GM12878 (cell line): ENCODE measurements around the gene BCCIP. TPM values are rescaled to one million over a fixed set of nuclear protein-coding genes. Genes with fewer than 3 reads are reported as not detected.

Experiments
- ATAC-seq: fragments of 200-7000 bp; cut with Tn5 transposase; 3 replicates; pipeline ENCODE4 v1.9.1; 2020; ENCODE audit warnings: mild to moderate bottlenecking, moderate library complexity
- Bru-seq: library from RNA; stranded (reverse); fragments of 400-500 nt; gene quantifications from one replicate; lab custom pipeline; 2021; lab: Mats Ljungman, UMichigan
- BruChase-seq, 2 experiments: library from RNA; stranded (reverse); fragments of 400-500 nt; gene quantifications; one replicate each; lab custom pipeline; 2021; lab: Mats Ljungman, UMichigan
- BruUV-seq: library from RNA; stranded (reverse); fragments of 400-500 nt; replicated peaks from 2 replicates; lab custom pipeline; 2021; lab: Mats Ljungman, UMichigan
- CTCF ChIA-PET: fragments of 300-600 bp; sonication (Branson Sonifier 250); formaldehyde crosslinking; extraction: SDS; loops from one replicate; lab custom pipeline; 2021; ENCODE audit warnings: inconsistent platforms; lab: Yijun Ruan, JAX
- POLR2A ChIA-PET: fragments of 350-600 bp; formaldehyde crosslinking; extraction: SDS; loops from one replicate; lab custom pipeline; 2021; ENCODE audit warnings: inconsistent platforms; lab: Charles Lee
- RAD21 ChIA-PET: fragments of 300-600 bp; sonication (Branson Sonifier 250); formaldehyde crosslinking; loops from one replicate; lab custom pipeline; 2023; ENCODE audit warnings: antibody characterized with exemption; ENCODE audit not compliant: unreplicated experiment; lab: Charles Lee
- SMC1A ChIA-PET: fragments of 300-600 bp; sonication (Branson Sonifier 250); formaldehyde crosslinking; loops from one replicate; lab custom pipeline; 2023; ENCODE audit not compliant: unreplicated experiment, uncharacterized antibody; lab: Charles Lee
- DNase-seq: peaks from one replicate; pipeline ENCODE4 v3.0.0-alpha.2; 2011; ENCODE audit warnings: low read depth, low spot score
- FAIRE-seq: peaks from 3 replicates; lab custom pipeline; 2011; peaks lifted over from hg19 to GRCh38; lab: Jason Lieb, UNC
- H2AFZ ChIP-seq: 2 replicates; pipeline ENCODE4 v1.6.0; 2011; ENCODE audit warnings: low read depth, low read length, control low read depth; ENCODE audit not compliant: control insufficient read depth
- H3K27ac ChIP-seq: 2 replicates; pipeline ENCODE4 v1.5.1; 2011; ENCODE audit warnings: control low read depth; ENCODE audit not compliant: control insufficient read depth, insufficient read depth
- H3K27me3 ChIP-seq, 2 experiments: replicated peaks in 1 of 2; 2 replicates each; pipeline versions ENCODE4 v1.6.0 to v1.6.1; 2011; ENCODE audit warnings: low read length in 1 of 2; ENCODE audit not compliant: control insufficient read depth in 2 of 2, insufficient read depth in 2 of 2
- H3K36me3 ChIP-seq, 2 experiments: 2 replicates each; pipeline ENCODE4 v1.5.1; 2011; ENCODE audit warnings: low read length in 1 of 2; ENCODE audit not compliant: control insufficient read depth in 2 of 2, insufficient read depth in 2 of 2
- H3K4me1 ChIP-seq: 2 replicates; pipeline ENCODE4 v1.6.1; 2011; ENCODE audit warnings: mild to moderate bottlenecking, low read length, moderate library complexity, mixed read lengths; ENCODE audit not compliant: control insufficient read depth, insufficient read depth
- H3K4me2 ChIP-seq: 2 replicates; pipeline ENCODE4 v1.6.0; 2011; ENCODE audit warnings: control low read depth; ENCODE audit not compliant: control insufficient read depth, insufficient read depth
- H3K4me3 ChIP-seq: fragments of 200-600 bp; sonication (generic); 2 replicates; pipeline ENCODE4 v1.5.1; 2016
- H3K79me2 ChIP-seq: 2 replicates; pipeline ENCODE4 v1.6.0; 2011; ENCODE audit warnings: low read length; ENCODE audit not compliant: control insufficient read depth, insufficient read depth
- H3K9ac ChIP-seq: 2 replicates; pipeline ENCODE4 v1.8.0; 2011; ENCODE audit warnings: low read length, control low read depth, mixed read lengths; ENCODE audit not compliant: control insufficient read depth, insufficient read depth
- H3K9me3 ChIP-seq: replicated peaks from 3 replicates; pipeline ENCODE4 v1.5.1; 2011; ENCODE audit warnings: mild to moderate bottlenecking, low read length; ENCODE audit not compliant: control insufficient read depth, insufficient read depth
- H4K20me1 ChIP-seq: 2 replicates; pipeline ENCODE4 v1.6.0; 2011; ENCODE audit not compliant: control insufficient read depth, insufficient read depth
- ESRRA ChIP-seq: IDR thresholded peaks from 2 replicates; pipeline ENCODE4 v1.6.1; 2012; ENCODE audit warnings: mild to moderate bottlenecking, low read length, improper control_type of control experiment
- GABPA ChIP-seq: IDR thresholded peaks from 2 replicates; pipeline ENCODE4 v1.6.1; 2014; ENCODE audit warnings: antibody characterized with exemption, low read depth, mild to moderate bottlenecking, inconsistent platforms
- HDAC6 ChIP-seq: fragments of 200-600 bp; sonication (generic); IDR thresholded peaks from one replicate; pipeline ENCODE4 v1.8.0; 2017; ENCODE audit warnings: antibody characterized with exemption; ENCODE audit not compliant: unreplicated experiment
- NRF1 ChIP-seq: conservative IDR thresholded peaks from 2 replicates; pipeline ENCODE4 v1.6.1; 2011; ENCODE audit warnings: mild to moderate bottlenecking, low read depth, low read length, improper control_type of control experiment
- RBBP5 ChIP-seq: fragments of 200-600 bp; sonication (generic); conservative IDR thresholded peaks from 2 replicates; pipeline ENCODE4 v1.6.1; 2016
- RELA ChIP-seq: fragments of 450-650 bp; IDR thresholded peaks from 2 replicates; pipeline ENCODE4 v1.8.0; 2014; ENCODE audit warnings: borderline replicate concordance; ENCODE audit not compliant: partially characterized antibody
- RUNX3 ChIP-seq: IDR thresholded peaks from 2 replicates; pipeline ENCODE4 v1.6.1; 2012; ENCODE audit warnings: low read length, inconsistent platforms
- SIX5 ChIP-seq: IDR thresholded peaks from 2 replicates; pipeline ENCODE4 v1.6.1; 2011; ENCODE audit warnings: mild to moderate bottlenecking, low read depth, low read length, moderate library complexity; ENCODE audit not compliant: severe bottlenecking
- SREBF2 ChIP-seq: IDR thresholded peaks from 2 replicates; pipeline ENCODE4 v1.6.1; 2012; ENCODE audit warnings: mild to moderate bottlenecking, low read length
- TCF7 ChIP-seq: IDR thresholded peaks from 2 replicates; pipeline ENCODE4 v1.6.1; 2014; ENCODE audit warnings: antibody characterized with exemption, borderline replicate concordance
- WRNIP1 ChIP-seq: IDR thresholded peaks from 2 replicates; pipeline ENCODE4 v1.6.1; 2011; ENCODE audit warnings: low read depth, low read length, improper control_type of control experiment, borderline replicate concordance
- WGBS: methylation state at CpG from one replicate; pipeline ENCODE4 v1.1.6; 2016; ENCODE audit warnings: low lambda C conversion rate; ENCODE audit not compliant: insufficient replicate concordance, insufficient coverage; ENCODE audit errors: missing lambda C conversion rate; 5-methylcytosine and 5-hydroxymethylcytosine counted together
- in situ Hi-C: fragments of 300-500 bp; cut with MboI; formaldehyde crosslinking; loops from 9 replicates; pipeline ENCODE4 v1.14.3; 2018; ENCODE audit warnings: mixed read lengths
- intact Hi-C: fragments of 100-400 bp; cut with micrococcal nuclease; formaldehyde crosslinking; loops from one replicate; pipeline ENCODE4 v1.14.2; 2022; ENCODE audit not compliant: unreplicated experiment
- long read RNA-seq, 2 experiments: library from polyadenylated mRNA; unstranded; transcript quantifications; one replicate each; pipeline ENCODE4 v2.0.0, GENCODE V29; 2019 to 2020
- polyA minus RNA-seq, 3 experiments: library from RNA; depleted of rRNA, polyadenylated mRNA; stranded (reverse); fragments of >200 nt; gene quantifications; 2 replicates each; pipeline ENCODE4 v1.2.3, GENCODE V29; 2011
- polyA plus RNA-seq, 11 experiments: library from polyadenylated mRNA; depleted of rRNA in 4 of 11; unstranded in 6 of 11; stranded (reverse) in 5 of 11; fragments of >200 nt; fragmentation: Nextera tagmentation in 4 of 11; fragmentation: Illumina TruSeq in 1 of 11; extraction: Ambion mirVana in 4 of 11; extraction: Trizol in 1 of 11; gene quantifications; 1 replicate in 1 of 11; 2 replicates in 10 of 11; pipeline versions ENCODE4 v1.2.1 to v1.2.3, GENCODE V29; 2011 to 2016; ENCODE audit warnings: inconsistent platforms in 2 of 11, missing spikeins in 2 of 11, low read depth in 1 of 11
- total RNA-seq, 4 experiments: library from RNA; depleted of rRNA in 3 of 4; stranded (reverse); fragments of >200 nt in 3 of 4; fragmentation: Illumina TruSeq in 1 of 4; extraction: Trizol in 1 of 4; gene quantifications; 2 replicates each; pipeline versions ENCODE4 v1.2.1 to v1.2.3, GENCODE V29; 2013 to 2021
- TF ChIP-seq, protein P1 (sequence below): fragments of 450-650 bp; IDR thresholded peaks from 2 replicates; pipeline ENCODE4 v1.6.1; 2016; ENCODE audit warnings: mild to moderate bottlenecking
- TF ChIP-seq, protein P2 (sequence below), 3 experiments: IDR thresholded peaks in 2 of 3; conservative IDR thresholded peaks in 1 of 3; 2 replicates each; pipeline ENCODE4 v1.5.1; 2011; ENCODE audit warnings: low read depth in 3 of 3, low read length in 3 of 3, mild to moderate bottlenecking in 3 of 3, control low read depth in 2 of 3, moderate library complexity in 2 of 3, inconsistent platforms in 1 of 3, mixed read lengths in 1 of 3; ENCODE audit not compliant: control insufficient read depth in 2 of 3, insufficient read depth in 1 of 3; ENCODE audit errors: extremely low read depth in 1 of 3

The BCCIP gene
- 50.1 and 57.0 TPM in 2 replicates for total RNA-seq (2013; cell fraction: nucleolus; rRNA removed)
- total RNA-seq (2014; rRNA removed), result 61.2 and 64.0 TPM in 2 replicates
- 116 and 119 TPM in 2 replicates for total RNA-seq (2014; rRNA removed; fragmentation: Illumina TruSeq; extraction: Trizol)
- total RNA-seq (2021), result 80.1 and 80.9 TPM in 2 replicates
- 47.9 TPM for polyA plus RNA-seq (2011; ENCODE audit: low read depth)
- polyA plus RNA-seq (2011; rRNA removed), result 88.7 and 136 TPM in 2 replicates
- 25.4 and 25.9 TPM in 2 replicates for polyA plus RNA-seq (2011; cell fraction: cytosol; rRNA removed)
- 26.4 and 33.2 TPM in 2 replicates for polyA plus RNA-seq (2011; cell fraction: nucleus; rRNA removed)
- 55.5 and 58.8 TPM in 2 replicates for polyA plus RNA-seq (2012)
- polyA plus RNA-seq (2014; fragmentation: Illumina TruSeq; extraction: Trizol), result 136 and 153 TPM in 2 replicates
- polyA plus RNA-seq (2014; fragmentation: Nextera tagmentation; extraction: Ambion mirVana), result 100 to 1,000 TPM; 150 to 158 TPM
- polyA plus RNA-seq (2014; rRNA removed), result 78.8 and 92.8 TPM in 2 replicates
- 100 to 1,000 TPM; 218 to 225 TPM for polyA plus RNA-seq (2016; fragmentation: Nextera tagmentation; extraction: Ambion mirVana)
- polyA minus RNA-seq (2011; rRNA and poly(A)+ RNA removed), result 16.9 and 27.6 TPM in 2 replicates
- polyA minus RNA-seq (2011; cell fraction: cytosol; rRNA and poly(A)+ RNA removed), result 14.7 and 15.8 TPM in 2 replicates
- polyA minus RNA-seq (2011; cell fraction: nucleus; rRNA and poly(A)+ RNA removed), result 20.6 and 30.9 TPM in 2 replicates
- percentile 82 among the genes with signal in this experiment for Bru-seq, nascent RNA
- percentile 83 among the genes with signal in this experiment for BruChase-seq, experiment 1, labeled RNA remaining after a 6-hour chase
- BruChase-seq, experiment 2, labeled RNA remaining after a 2-hour chase, result percentile 81 among the genes with signal in this experiment
- long read RNA-seq, experiment 1, transcript BCCIP-203 (8 exons, 1,433 nt), result minor isoform, 42 of 167 reads
- long read RNA-seq, experiment 1, transcript BCCIP-201 (7 exons, 1,236 nt), result major isoform, 80 of 167 reads
- long read RNA-seq, experiment 1, transcript BCCIP-202 (7 exons, 2,337 nt), result minor isoform, 33 of 167 reads
- long read RNA-seq, experiment 1, partial matches to known transcripts, result 3 of 167 reads
- long read RNA-seq, experiment 1, other reads (novel, unspliced or antisense), result 9 of 167 reads
- long read RNA-seq, experiment 2, transcript BCCIP-201 (7 exons, 1,236 nt), result major isoform, 163 of 495 reads
- long read RNA-seq, experiment 2, transcript BCCIP-202 (7 exons, 2,337 nt), result minor isoform, 76 of 495 reads
- long read RNA-seq, experiment 2, transcript BCCIP-203 (8 exons, 1,433 nt), result minor isoform, 142 of 495 reads
- long read RNA-seq, experiment 2, partial matches to known transcripts, result 89 of 495 reads
- long read RNA-seq, experiment 2, other reads (novel, unspliced or antisense), result 25 of 495 reads

DNA sequence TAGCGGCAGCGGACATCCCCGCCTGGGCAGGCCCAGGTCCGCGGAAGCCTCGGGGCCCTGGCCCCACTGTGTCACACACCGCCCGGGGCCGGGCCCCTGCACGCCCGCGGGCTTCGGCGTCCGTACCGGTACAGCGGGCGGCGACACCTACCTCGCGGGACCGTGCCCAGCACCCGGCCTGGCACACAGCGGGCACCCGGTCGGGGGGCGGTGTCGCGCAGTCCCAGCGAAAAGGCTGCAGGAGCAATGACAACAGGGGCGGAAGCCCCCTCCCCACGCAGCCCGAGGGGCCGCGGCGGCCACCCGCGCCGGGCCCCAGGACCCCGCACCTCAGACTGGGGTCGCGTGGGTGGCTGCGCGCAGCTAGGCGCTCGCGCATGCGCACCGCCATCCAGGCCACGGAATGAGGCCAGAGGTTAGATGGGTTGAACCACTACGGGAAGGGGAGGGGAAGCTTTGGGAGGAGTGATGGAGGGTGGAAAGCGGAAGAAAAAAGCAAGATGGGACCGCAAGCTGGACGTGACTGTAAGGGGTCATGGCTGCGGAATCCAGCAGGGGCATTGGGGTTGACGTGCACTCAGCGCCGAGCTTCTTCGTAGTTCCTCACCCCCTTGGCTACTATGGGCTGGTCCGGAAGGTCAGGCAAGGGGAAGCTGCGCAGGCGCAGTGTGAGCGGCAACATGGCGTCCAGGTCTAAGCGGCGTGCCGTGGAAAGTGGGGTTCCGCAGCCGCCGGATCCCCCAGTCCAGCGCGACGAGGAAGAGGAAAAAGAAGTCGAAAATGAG lies at the start of gene BCCIP, which contains the start of gene UROS:
TSS of gene BCCIP (plus strand) at position 669 of the 785 bp plus-strand sequence. CDS start at position 681, 12 bp downstream.
TSS of gene UROS (minus strand) at position 381 of the 785 bp plus-strand sequence. CDS start 6,759 bp downstream, outside the sequence.
- H3K27me3 ChIP-seq, result no peaks in the 10 kb centered on the region
- BruUV-seq, result no TSS peak
- peak within 1 kb of the TSS; percentile 92 for H3K4me3 ChIP-seq
- ChIA-PET CTCF (interaction anchor here (1.0 to 1.5 kb wide), 6 partner anchors 12 to 46 kb away, joined by 3 to 5 read pairs (median 4); no protein-coding TSS in a partner anchor), SMC1A (interaction anchor here (0.7 to 0.8 kb wide), 2 partner anchors 26 to 39 kb away, joined by 3 read pairs; no protein-coding TSS in a partner anchor), POLR2A (interaction anchor here (1.1 to 2.2 kb wide), 4 partner anchors 22 to 104 kb away, joined by 3 to 6 read pairs (median 4); partner anchors contain the start of gene EDRF1), RAD21 (interaction anchor here (1.1 to 1.3 kb wide), 2 partner anchors 37 to 98 kb away, joined by 3 read pairs; no protein-coding TSS in a partner anchor)
- H3K9me3 ChIP-seq, result no peaks in the 10 kb centered on the region
- intact Hi-C loops, result loop anchor here (1.0 to 5.0 kb wide), 2 partner anchors 41 to 103 kb away; no protein-coding TSS in a partner anchor
- FAIRE-seq (peak; percentile 78), DNase-seq (peak; percentile 87), ATAC-seq (peak; percentile 80)
- peaks cover 9% of the 10 kb centered on the region; the same call in 1 of the 2 replicates for H3K4me1 ChIP-seq
- WGBS, result under 1% methylated on average over 70 of the region's 74 CpGs
- H2AFZ ChIP-seq, result peak within 1 kb of the TSS; percentile 99
- H3K79me2 ChIP-seq, result peaks cover 57% of the 10 kb centered on the region
- in situ Hi-C loops, result no loop called here
- peak within 1 kb of the TSS; percentile 97 for H3K27ac ChIP-seq
- H3K9ac ChIP-seq, result peak within 1 kb of the TSS; percentile 91
- H4K20me1 ChIP-seq, result no peaks in the 10 kb centered on the region
- H3K4me2 ChIP-seq, result peak within 1 kb of the TSS; percentile 86
- H3K36me3 ChIP-seq, result peaks cover 0 to 2% of the 10 kb centered on the region in 2 experiments; a peak in 3 of 4 replicates
- TF ChIP-seq GABPA (no peak), RBBP5 (no peak), WRNIP1 (peak; percentile 67; the same call in 1 of the 2 replicates), SIX5 (peak; percentile 42), ESRRA (no peak), HDAC6 (no peak), RUNX3 (peak; percentile 40; the same call in 1 of the 2 replicates), TCF7 (no peak), SREBF2 (no peak), NRF1 (peak; percentile 66), RELA (peak; percentile 78)
- TF ChIP-seq, protein P1, sequence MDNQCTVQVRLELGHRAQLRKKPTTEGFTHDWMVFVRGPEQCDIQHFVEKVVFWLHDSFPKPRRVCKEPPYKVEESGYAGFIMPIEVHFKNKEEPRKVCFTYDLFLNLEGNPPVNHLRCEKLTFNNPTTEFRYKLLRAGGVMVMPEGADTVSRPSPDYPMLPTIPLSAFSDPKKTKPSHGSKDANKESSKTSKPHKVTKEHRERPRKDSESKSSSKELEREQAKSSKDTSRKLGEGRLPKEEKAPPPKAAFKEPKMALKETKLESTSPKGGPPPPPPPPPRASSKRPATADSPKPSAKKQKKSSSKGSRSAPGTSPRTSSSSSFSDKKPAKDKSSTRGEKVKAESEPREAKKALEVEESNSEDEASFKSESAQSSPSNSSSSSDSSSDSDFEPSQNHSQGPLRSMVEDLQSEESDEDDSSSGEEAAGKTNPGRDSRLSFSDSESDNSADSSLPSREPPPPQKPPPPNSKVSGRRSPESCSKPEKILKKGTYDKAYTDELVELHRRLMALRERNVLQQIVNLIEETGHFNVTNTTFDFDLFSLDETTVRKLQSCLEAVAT, result peak; percentile 93
- TF ChIP-seq, protein P2, sequence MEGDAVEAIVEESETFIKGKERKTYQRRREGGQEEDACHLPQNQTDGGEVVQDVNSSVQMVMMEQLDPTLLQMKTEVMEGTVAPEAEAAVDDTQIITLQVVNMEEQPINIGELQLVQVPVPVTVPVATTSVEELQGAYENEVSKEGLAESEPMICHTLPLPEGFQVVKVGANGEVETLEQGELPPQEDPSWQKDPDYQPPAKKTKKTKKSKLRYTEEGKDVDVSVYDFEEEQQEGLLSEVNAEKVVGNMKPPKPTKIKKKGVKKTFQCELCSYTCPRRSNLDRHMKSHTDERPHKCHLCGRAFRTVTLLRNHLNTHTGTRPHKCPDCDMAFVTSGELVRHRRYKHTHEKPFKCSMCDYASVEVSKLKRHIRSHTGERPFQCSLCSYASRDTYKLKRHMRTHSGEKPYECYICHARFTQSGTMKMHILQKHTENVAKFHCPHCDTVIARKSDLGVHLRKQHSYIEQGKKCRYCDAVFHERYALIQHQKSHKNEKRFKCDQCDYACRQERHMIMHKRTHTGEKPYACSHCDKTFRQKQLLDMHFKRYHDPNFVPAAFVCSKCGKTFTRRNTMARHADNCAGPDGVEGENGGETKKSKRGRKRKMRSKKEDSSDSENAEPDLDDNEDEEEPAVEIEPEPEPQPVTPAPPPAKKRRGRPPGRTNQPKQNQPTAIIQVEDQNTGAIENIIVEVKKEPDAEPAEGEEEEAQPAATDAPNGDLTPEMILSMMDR (IDR thresholded peaks at IDR 0.05 in 2 of 3, conservative IDR thresholded peaks at IDR 0.05 in 1 of 3; ENCODE audit: control insufficient read depth in 2 of 3, extremely low read depth in 1 of 3, insufficient read depth in 1 of 3, low read depth in 3 of 3, low read length in 3 of 3), result no peak
